ENCODE results near the gene BCAR3. TPM values are rescaled to one million over a fixed set of nuclear protein-coding genes. Genes with fewer than 3 reads are reported as not detected.

Gene BCAR3
- total RNA-seq, 1 donor from 2014 or later = 38.5 TPM

GRCh38 chr1:93692026-93692425 is 10.4 kb upstream of the BCAR3 start:
- no peak for DNase-seq (ENCODE audit: low read depth, low spot score)
- Mint-ChIP-seq H3K36me3 (ENCODE audit: low read depth) (no peaks in the 10 kb centered on the region), H3K4me3 (no peak overlapping the region), H3K4me1 (peaks cover 33% of the 10 kb centered on the region), H3K27ac (ENCODE audit: unreplicated experiment) (no peak overlapping the region), H3K27me3 (ENCODE audit: low read depth) (no peaks in the 10 kb centered on the region), H3K9me3 (no peaks in the 10 kb centered on the region)
- TF ChIP-seq, protein P1, sequence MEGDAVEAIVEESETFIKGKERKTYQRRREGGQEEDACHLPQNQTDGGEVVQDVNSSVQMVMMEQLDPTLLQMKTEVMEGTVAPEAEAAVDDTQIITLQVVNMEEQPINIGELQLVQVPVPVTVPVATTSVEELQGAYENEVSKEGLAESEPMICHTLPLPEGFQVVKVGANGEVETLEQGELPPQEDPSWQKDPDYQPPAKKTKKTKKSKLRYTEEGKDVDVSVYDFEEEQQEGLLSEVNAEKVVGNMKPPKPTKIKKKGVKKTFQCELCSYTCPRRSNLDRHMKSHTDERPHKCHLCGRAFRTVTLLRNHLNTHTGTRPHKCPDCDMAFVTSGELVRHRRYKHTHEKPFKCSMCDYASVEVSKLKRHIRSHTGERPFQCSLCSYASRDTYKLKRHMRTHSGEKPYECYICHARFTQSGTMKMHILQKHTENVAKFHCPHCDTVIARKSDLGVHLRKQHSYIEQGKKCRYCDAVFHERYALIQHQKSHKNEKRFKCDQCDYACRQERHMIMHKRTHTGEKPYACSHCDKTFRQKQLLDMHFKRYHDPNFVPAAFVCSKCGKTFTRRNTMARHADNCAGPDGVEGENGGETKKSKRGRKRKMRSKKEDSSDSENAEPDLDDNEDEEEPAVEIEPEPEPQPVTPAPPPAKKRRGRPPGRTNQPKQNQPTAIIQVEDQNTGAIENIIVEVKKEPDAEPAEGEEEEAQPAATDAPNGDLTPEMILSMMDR (conservative IDR thresholded peaks at IDR 0.05) = no peak

DNA sequence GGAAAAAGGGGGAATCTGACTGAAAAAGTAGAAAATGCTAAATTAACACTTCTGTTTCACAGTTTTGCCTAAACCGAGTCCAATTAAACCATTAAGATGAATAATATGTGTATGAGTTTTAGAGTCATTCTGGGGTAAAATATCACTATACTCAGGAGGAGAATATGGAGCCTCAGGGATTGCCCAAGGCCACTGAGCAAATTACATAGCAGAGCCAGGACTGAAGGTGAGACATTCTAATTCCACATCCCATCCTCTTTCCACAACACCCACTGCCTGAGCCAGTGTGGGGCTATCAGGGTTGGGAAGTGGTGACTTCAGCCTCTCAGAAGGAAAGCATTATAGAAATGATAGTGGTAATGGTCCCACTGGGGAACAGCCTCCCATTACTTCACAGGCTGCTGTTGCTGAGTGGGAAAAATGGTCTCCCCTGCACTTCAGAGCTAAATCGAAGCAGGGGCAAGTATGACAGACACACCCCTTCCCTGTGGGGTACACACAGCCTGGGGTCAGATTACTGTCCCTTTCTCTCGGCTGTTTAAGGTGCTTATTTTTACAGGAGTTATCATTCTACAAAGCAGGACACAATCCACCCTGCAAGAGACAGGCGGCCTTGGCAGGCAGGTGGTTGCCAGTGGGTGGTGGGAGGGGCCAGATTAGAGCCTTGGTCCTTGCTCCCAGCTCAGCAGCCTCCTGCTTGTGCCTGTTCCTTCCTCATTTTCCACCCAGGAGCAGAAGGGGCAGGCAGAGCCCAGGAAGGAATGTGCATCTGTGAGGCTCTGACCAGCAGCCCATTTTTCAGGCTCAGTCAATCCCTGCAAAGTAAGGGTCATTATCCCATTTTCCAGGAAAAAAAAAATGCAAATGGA is 9.5 kb upstream of the BCAR3 start:
- Mint-ChIP-seq H3K4me1 (peaks cover 40% of the 10 kb centered on the region), H3K9me3 (no peaks in the 10 kb centered on the region), H3K27me3 (ENCODE audit: low read depth) (no peaks in the 10 kb centered on the region), H3K4me3 (no peak overlapping the region), H3K27ac (ENCODE audit: unreplicated experiment) (no peak overlapping the region), H3K36me3 (ENCODE audit: low read depth) (no peaks in the 10 kb centered on the region)
- DNase-seq (ENCODE audit: low read depth, low spot score) = no peak
- TF ChIP-seq, protein P1 (conservative IDR thresholded peaks at IDR 0.05) = no peak

GRCh38 chr1:93690341-93690740 is 8.7 kb upstream of the BCAR3 start:
- no peak for DNase-seq (ENCODE audit: low read depth, low spot score)
- no peaks in the 10 kb centered on the region for H3K27me3 Mint-ChIP-seq (ENCODE audit: low read depth)
- H3K9me3 Mint-ChIP-seq = no peaks in the 10 kb centered on the region
- TF ChIP-seq, protein P1 (conservative IDR thresholded peaks at IDR 0.05) = no peak
- H3K36me3 Mint-ChIP-seq (ENCODE audit: low read depth) = no peaks in the 10 kb centered on the region
- H3K4me1 Mint-ChIP-seq = peaks cover 40% of the 10 kb centered on the region
- no peak overlapping the region for H3K4me3 Mint-ChIP-seq
- H3K27ac Mint-ChIP-seq (ENCODE audit: unreplicated experiment) = no peak overlapping the region

DNA sequence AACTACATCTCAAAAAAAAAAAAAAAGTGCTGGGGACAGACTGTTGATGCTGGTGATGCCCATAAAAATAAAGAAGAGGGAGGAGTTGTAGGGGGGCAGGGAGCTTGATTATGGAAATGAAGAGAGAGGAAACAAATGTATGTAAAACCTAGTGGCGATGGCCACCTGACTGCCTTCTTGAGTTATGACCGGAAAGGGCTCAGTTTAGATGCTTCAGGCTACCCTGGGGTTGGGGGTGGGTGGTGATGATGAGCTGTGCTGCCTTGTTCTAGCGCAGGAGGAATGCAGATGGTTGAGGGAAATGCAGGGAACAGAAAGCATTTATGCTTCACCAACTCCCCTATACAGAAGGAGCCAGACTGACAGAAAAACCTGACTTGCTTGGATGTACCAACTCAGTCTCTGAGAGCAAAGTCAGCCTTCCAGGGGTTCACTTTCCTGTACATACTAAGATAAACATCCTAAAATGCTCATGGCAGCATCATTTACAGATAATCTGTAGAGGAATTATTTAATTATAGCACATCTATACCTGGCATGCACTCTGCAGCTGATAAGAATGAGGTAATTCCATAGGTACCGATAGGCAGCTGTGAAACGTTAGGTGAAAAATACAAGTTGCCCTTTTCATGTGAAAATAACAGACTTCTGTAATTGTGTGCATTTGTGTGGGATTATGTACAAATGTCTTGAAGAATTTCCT is 8.0 kb upstream of the BCAR3 start:
- TF ChIP-seq, protein P1 (conservative IDR thresholded peaks at IDR 0.05) = no peak
- Mint-ChIP-seq H3K4me3 (no peak overlapping the region), H3K9me3 (no peaks in the 10 kb centered on the region), H3K27ac (ENCODE audit: unreplicated experiment) (peak overlapping the region; percentile 38), H3K4me1 (peaks cover 40% of the 10 kb centered on the region), H3K27me3 (ENCODE audit: low read depth) (no peaks in the 10 kb centered on the region), H3K36me3 (ENCODE audit: low read depth) (no peaks in the 10 kb centered on the region)
- DNase-seq (ENCODE audit: low read depth, low spot score) = no peak

DNA sequence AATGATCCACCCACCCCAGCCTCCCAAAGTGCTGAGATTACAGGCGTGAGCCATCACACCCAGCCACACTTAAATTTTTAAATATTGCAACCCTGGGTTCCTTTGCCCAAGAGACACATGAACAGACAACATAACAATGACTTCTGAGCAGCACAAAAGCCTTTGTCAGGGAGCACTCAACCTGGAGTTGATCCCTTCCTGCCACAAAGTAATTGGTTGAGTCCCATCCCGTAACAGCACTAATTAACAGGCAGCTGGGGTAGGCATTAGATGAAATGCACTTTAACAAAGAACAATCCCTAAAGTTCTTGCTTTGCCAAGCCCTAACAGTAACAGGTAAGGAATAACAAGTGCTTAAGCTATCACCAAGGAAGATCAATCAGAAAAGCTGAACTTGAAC is 5.9 kb upstream of the BCAR3 start:
- no peaks in the 10 kb centered on the region for H3K36me3 Mint-ChIP-seq (ENCODE audit: low read depth)
- no peak for DNase-seq (ENCODE audit: low read depth, low spot score)

More for the DNA sequence above, 5.9 kb upstream of the BCAR3 start:
- H3K27ac Mint-ChIP-seq (ENCODE audit: unreplicated experiment) = no peak overlapping the region
- TF ChIP-seq, protein P1 (conservative IDR thresholded peaks at IDR 0.05) = no peak
- no peak overlapping the region for H3K4me3 Mint-ChIP-seq
- H3K4me1 Mint-ChIP-seq = peaks cover 43% of the 10 kb centered on the region
- no peaks in the 10 kb centered on the region for H3K9me3 Mint-ChIP-seq
- H3K27me3 Mint-ChIP-seq (ENCODE audit: low read depth) = no peaks in the 10 kb centered on the region

Data from neural crest cell (in vitro differentiated cells).